ENCODE data around the gene EIF4E2. TPM values are rescaled to one million over a fixed set of nuclear protein-coding genes. Genes with fewer than 3 reads are reported as not detected.

The EIF4E2 gene
- total and polyA plus RNA-seq, 8 donors, result 2.3 to 79.3 (median 41.0) TPM

DNA sequence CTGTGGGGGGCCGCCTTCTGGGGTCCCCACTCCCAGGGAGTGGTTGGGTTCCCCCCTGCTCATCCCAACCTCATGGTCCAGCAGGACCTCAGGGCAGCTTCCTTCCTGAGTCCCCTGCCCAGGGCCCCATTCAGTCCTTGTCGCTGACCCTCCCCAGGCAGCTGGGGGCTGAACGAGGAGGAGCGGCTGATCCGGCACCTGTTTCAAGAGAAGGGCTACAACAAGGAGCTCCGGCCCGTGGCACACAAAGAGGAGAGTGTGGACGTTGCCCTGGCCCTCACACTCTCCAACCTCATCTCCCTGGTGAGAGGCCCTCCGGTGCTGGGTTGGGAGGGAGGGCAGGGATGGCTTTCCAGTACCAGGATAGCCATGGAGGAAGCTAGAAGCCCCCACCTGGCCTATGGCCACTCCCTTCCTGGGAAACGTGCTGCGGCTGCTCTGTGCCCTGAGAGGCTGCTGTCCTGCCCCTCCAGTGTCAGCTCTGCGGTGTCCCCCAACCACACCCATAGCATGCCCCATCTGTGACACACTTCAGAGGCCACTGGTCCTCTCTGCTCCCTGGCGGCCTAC, 24.0 kb upstream of the EIF4E2 start:
- no peaks in the 10 kb centered on the region for H3K9me3 ChIP-seq
- H3K4me1 ChIP-seq, result peaks cover 34 to 47% (median 38%) of the 10 kb centered on the region in 4 donors
- H3K27me3 ChIP-seq, result peaks cover 32 to 69% (median 53%) of the 10 kb centered on the region in 3 donors
- 47 to 63% (median 57%) methylated on average over 12 to 13 of the region's 13 CpGs for whole genome bisulfite sequencing, 5 donors
- no peak overlapping the region for H3K27ac ChIP-seq
- TF ChIP-seq, protein P1, sequence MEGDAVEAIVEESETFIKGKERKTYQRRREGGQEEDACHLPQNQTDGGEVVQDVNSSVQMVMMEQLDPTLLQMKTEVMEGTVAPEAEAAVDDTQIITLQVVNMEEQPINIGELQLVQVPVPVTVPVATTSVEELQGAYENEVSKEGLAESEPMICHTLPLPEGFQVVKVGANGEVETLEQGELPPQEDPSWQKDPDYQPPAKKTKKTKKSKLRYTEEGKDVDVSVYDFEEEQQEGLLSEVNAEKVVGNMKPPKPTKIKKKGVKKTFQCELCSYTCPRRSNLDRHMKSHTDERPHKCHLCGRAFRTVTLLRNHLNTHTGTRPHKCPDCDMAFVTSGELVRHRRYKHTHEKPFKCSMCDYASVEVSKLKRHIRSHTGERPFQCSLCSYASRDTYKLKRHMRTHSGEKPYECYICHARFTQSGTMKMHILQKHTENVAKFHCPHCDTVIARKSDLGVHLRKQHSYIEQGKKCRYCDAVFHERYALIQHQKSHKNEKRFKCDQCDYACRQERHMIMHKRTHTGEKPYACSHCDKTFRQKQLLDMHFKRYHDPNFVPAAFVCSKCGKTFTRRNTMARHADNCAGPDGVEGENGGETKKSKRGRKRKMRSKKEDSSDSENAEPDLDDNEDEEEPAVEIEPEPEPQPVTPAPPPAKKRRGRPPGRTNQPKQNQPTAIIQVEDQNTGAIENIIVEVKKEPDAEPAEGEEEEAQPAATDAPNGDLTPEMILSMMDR (IDR thresholded peaks at IDR 0.05), result no peak
- TF ChIP-seq EP300 (IDR thresholded peaks at IDR 0.05) (no peak), POLR2AphosphoS5 (IDR thresholded peaks at IDR 0.05) (no peak)
- intact Hi-C loops (cut with DNase I; ENCODE audit: low total_unique reads), result no loop called here
- no peak overlapping the region for H3K4me3 ChIP-seq
- H3K36me3 ChIP-seq, result no peaks in the 10 kb centered on the region
- DNase-seq, result no peak

DNA sequence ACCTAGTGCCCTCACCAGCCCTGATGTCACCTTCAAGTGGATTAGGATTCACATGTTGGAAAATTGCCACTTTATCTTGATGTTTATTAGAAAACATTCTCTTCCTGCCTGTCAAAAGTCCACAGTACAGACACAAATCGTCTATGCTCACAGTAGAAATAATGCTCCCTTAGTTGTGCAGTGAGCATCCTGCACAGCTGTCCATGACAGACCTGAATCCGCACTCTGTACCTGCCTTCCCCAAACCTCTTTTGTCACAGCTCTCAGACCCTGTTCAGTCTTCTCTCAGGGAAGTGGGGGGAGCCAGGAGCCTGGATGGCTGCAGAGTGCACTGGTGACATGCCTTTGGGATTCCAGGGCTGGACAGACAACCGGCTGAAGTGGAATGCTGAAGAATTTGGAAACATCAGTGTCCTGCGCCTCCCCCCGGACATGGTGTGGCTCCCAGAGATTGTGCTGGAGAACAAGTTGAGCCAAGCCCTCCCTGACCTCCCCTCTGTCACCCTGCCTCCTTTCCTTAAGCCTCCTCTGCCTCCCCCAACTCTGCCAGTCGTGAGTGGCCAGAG, 22.5 kb upstream of the EIF4E2 start:
- TF ChIP-seq EP300 (IDR thresholded peaks at IDR 0.05), result no peak
- intact Hi-C loops (cut with DNase I; ENCODE audit: low total_unique reads), result no loop called here
- Histone ChIP-seq H3K27me3 (peaks cover 24 to 54% (median 38%) of the 10 kb centered on the region in 3 donors), H3K36me3 (no peaks in the 10 kb centered on the region), H3K4me3 (no peak overlapping the region), H3K4me1 (peaks cover 20 to 31% (median 23%) of the 10 kb centered on the region in 4 donors), H3K27ac (no peak overlapping the region), H3K9me3 (no peaks in the 10 kb centered on the region)
- DNase-seq, result no peak
- 70 to 80% (median 75%) methylated on average over 6 of the region's 6 CpGs for WGBS, 5 donors

DNA sequence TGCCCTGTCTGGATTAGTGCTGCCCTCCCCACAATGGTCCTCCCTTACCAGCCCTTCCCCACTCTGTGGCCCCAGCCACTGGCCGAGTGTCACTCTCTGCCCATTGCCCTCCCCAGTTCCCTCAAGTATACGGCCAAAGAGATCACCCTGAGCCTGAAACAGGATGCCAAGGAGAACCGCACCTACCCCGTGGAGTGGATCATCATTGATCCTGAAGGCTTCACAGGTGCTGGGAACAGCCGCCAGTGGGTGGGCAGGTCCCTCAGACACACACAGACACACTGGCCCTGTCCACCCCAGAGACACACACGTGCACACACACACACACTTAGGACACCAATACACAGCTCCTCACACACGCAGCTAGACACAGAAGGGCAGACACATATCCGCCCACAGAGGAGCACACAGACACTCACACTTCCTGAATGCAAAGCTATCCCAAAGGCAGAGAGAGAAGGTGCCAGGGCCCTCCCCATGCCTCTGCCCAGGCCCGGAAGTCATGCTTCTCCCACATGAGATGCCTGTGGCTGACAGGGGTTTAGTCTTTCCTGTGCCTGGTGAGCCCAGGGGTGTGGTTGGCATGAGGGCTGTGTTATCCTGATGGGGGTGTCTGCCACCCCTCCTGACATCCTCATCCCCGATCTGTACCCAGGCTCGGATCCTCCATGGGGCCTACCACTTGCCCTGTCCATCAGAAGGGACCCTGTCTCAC, 21.6 kb upstream of the EIF4E2 start:
- TF ChIP-seq POLR2AphosphoS5 (IDR thresholded peaks at IDR 0.05), result no peak
- no peak for TF ChIP-seq EP300 (IDR thresholded peaks at IDR 0.05)
- no peak for TF ChIP-seq POLR2A (IDR thresholded peaks at IDR 0.05)
- TF ChIP-seq, protein P1 (IDR thresholded peaks at IDR 0.05), result no peak
- Histone ChIP-seq H3K27me3 (peaks cover 15 to 48% (median 29%) of the 10 kb centered on the region in 3 donors), H3K27ac (no peak overlapping the region), H3K4me3 (no peak overlapping the region), H3K36me3 (no peaks in the 10 kb centered on the region), H3K4me1 (peaks cover 13 to 22% (median 16%) of the 10 kb centered on the region in 4 donors), H3K9me3 (no peaks in the 10 kb centered on the region)
- 71 to 78% (median 76%) methylated on average over 9 to 11 of the region's 11 CpGs for WGBS, 5 donors
- DNase-seq, result no peak
- intact Hi-C loops (cut with DNase I; ENCODE audit: low total_unique reads), result no loop called here

DNA sequence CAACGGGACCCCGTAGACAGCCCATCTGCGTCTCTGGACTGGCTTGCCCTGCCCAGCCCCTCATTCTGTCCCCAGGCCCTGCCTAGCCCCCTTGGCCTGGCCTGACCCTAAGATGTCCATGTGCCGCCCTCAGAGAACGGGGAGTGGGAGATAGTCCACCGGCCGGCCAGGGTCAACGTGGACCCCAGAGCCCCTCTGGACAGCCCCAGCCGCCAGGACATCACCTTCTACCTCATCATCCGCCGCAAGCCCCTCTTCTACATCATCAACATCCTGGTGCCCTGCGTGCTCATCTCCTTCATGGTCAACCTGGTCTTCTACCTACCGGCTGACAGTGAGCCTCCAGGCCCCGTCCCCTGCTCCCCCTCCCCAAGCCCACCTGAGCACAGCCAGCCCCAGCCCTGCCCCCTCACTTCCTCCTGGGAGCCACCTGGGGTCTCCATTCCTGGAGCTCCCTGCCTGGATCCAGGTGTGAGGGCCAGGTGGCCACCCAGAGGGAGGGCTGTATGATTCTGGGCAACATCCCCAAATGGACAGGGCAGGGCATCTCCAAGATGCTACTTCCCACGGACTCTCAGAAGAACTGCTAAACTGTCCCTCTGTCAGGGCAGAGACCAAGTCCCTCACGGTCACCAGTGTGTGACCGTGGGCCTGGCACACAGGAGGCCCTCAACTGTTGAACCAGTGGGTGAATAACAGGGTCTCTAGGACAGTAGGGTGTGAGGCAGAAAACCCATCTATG, 20.5 kb upstream of the EIF4E2 start:
- Histone ChIP-seq H3K27ac (no peak overlapping the region), H3K27me3 (peaks cover 5 to 45% (median 18%) of the 10 kb centered on the region in 3 donors), H3K4me3 (no peak overlapping the region), H3K4me1 (peaks cover 7 to 11% (median 8%) of the 10 kb centered on the region in 4 donors), H3K36me3 (no peaks in the 10 kb centered on the region), H3K9me3 (no peaks in the 10 kb centered on the region)
- no peak for DNase-seq
- intact Hi-C loops (cut with DNase I; ENCODE audit: low total_unique reads), result no loop called here
- TF ChIP-seq EP300 (IDR thresholded peaks at IDR 0.05) (no peak), POLR2A (IDR thresholded peaks at IDR 0.05) (no peak), POLR2AphosphoS5 (IDR thresholded peaks at IDR 0.05) (no peak)
- TF ChIP-seq, protein P1 (IDR thresholded peaks at IDR 0.05), result no peak
- 77 to 90% (median 85%) methylated on average over 17 of the region's 17 CpGs for WGBS, 5 donors

Data from stomach (tissue), 9 donors.